Transverse colon (tissue), 4 donors: ENCODE data around the gene CRYBG1.

Source experiments
- POLR2A ChIP-seq: fragments of 450-650 bp; IDR thresholded peaks from one replicate; pipeline ENCODE4 v1.6.1; 2016; ENCODE audit warnings: antibody characterized with exemption, mild to moderate bottlenecking, moderate library complexity
- POLR2AphosphoS5 ChIP-seq, 3 donors: sonication (generic); formaldehyde crosslinking; IDR thresholded peaks; one replicate each; pipeline ENCODE4 v1.6.1; 2016; ENCODE audit warnings: antibody characterized with exemption in 3 of 3
- TF ChIP-seq, protein P1 (sequence below), 5 experiments: fragments of 200-600 bp in 3 of 5; fragments of 450-650 bp in 2 of 5; sonication (generic) in 3 of 5; IDR thresholded peaks; 1 replicate in 2 of 5; 2 replicates in 3 of 5; pipeline ENCODE4 v1.5.1; 2016 to 2017; ENCODE audit warnings: antibody characterized with exemption in 5 of 5, inconsistent platforms in 3 of 5, mild to moderate bottlenecking in 2 of 5, moderate library complexity in 1 of 5

DNA sequence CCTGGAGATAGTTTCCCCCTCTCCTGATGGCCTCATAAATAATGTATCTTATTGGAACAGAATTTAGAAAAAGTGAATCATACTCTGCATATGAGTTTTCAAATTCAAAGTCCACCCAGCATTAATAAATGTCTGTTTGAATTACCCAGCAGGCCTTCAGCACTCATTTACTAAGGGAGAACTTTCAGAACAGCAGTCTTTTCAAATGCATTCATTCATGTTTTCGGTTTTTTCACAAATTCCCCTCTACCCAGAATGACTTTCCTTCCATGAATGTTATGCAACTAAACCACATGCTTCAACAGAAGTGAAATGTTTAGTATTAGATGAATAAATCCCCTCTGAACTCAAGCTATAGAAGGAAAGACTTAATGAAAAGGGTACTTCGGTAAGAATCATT, 176.3 kb downstream of the CRYBG1 start:
- TF ChIP-seq, protein P1, sequence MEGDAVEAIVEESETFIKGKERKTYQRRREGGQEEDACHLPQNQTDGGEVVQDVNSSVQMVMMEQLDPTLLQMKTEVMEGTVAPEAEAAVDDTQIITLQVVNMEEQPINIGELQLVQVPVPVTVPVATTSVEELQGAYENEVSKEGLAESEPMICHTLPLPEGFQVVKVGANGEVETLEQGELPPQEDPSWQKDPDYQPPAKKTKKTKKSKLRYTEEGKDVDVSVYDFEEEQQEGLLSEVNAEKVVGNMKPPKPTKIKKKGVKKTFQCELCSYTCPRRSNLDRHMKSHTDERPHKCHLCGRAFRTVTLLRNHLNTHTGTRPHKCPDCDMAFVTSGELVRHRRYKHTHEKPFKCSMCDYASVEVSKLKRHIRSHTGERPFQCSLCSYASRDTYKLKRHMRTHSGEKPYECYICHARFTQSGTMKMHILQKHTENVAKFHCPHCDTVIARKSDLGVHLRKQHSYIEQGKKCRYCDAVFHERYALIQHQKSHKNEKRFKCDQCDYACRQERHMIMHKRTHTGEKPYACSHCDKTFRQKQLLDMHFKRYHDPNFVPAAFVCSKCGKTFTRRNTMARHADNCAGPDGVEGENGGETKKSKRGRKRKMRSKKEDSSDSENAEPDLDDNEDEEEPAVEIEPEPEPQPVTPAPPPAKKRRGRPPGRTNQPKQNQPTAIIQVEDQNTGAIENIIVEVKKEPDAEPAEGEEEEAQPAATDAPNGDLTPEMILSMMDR (IDR thresholded peaks at IDR 0.05) = no peak
- no peak for TF ChIP-seq POLR2A
- TF ChIP-seq POLR2AphosphoS5 (IDR thresholded peaks at IDR 0.05) = no peak
